OCI-LY3 (cell line): ENCODE data around the gene OGG1.

Source experiments
- H2AFZ ChIP-seq: fragments of 200-600, 300-600 bp; shearing (Covaris generic); 2 replicates; pipeline ENCODE4 v1.6.0; 2014; ENCODE audit warnings: antibody characterized with exemption, low read depth, low read length
- H3K27ac ChIP-seq: fragments of 200-600, 300-600 bp; sonication (generic); 2 replicates; pipeline ENCODE4 v1.5.1; 2014; ENCODE audit warnings: mild to moderate bottlenecking, low read length, moderate library complexity, mixed read lengths
- H3K27me3 ChIP-seq: fragments of 200-600, 300-600 bp; sonication (generic); 2 replicates; pipeline ENCODE4 v1.6.1; 2014; ENCODE audit warnings: low read depth, low read length, mixed read lengths
- H3K36me3 ChIP-seq: fragments of 200-600, 300-600 bp; sonication (generic); replicated peaks from 2 replicates; pipeline ENCODE3; 2014; ENCODE audit warnings: low read depth, low read length, mixed read lengths
- H3K4me1 ChIP-seq: fragments of 300-600, 200-600 bp; sonication (generic); 2 replicates; pipeline ENCODE4 v1.6.1; 2014; ENCODE audit warnings: low read length, mixed read lengths
- H3K4me2 ChIP-seq: fragments of 200-600, 300-600 bp; sonication (generic); 2 replicates; pipeline ENCODE4 v1.6.1; 2014; ENCODE audit warnings: low read length, mixed read lengths
- H3K4me3 ChIP-seq: fragments of 300-600, 200-600 bp; sonication (generic); 2 replicates; pipeline ENCODE4 v1.5.1; 2014; ENCODE audit warnings: antibody characterized with exemption, mild to moderate bottlenecking, low read length, moderate library complexity
- H3K79me2 ChIP-seq: fragments of 300-600, 200-600 bp; shearing (Covaris generic); 2 replicates; pipeline ENCODE4 v1.6.1; 2014; ENCODE audit warnings: mild to moderate bottlenecking, low read length, mixed read lengths
- H3K9ac ChIP-seq: fragments of 300-600, 200-600 bp; shearing (Covaris generic); 2 replicates; pipeline ENCODE4 v1.6.0; 2014; ENCODE audit warnings: mild to moderate bottlenecking, low read length, moderate library complexity
- H3K9me3 ChIP-seq: fragments of 200-600, 300-600 bp; shearing (Covaris generic); 2 replicates; pipeline ENCODE4 v1.6.1; 2014; ENCODE audit warnings: low read length, mixed read lengths; ENCODE audit not compliant: insufficient read depth
- H4K20me1 ChIP-seq: fragments of 200-600, 300-600 bp; sonication (generic); 2 replicates; pipeline ENCODE4 v1.6.1; 2016; ENCODE audit warnings: low read length, mixed read lengths; ENCODE audit not compliant: insufficient read depth
- CTCF ChIP-seq: fragments of 200-600, 300-600 bp; sonication (generic); IDR thresholded peaks from 2 replicates; pipeline ENCODE4 v1.5.1; 2014; ENCODE audit warnings: antibody characterized with exemption, low read length, low read depth
- EZH2phosphoT487 ChIP-seq: fragments of 200-600 bp; shearing (Covaris generic); IDR thresholded peaks from 2 replicates; pipeline ENCODE4 v1.6.1; 2018; ENCODE audit warnings: antibody characterized with exemption, mixed run types, low read depth

OGG1 gene

GRCh38 chr3:9781978-9782603, 32.3 kb downstream of the OGG1 start:
- no peaks in the 10 kb centered on the region for H3K79me2 ChIP-seq
- H3K36me3 ChIP-seq, result peaks cover 44% of the 10 kb centered on the region
- peaks cover 11% of the 10 kb centered on the region for H3K4me1 ChIP-seq
- no peaks in the 10 kb centered on the region for H3K27me3 ChIP-seq
- no peak overlapping the region for H2AFZ ChIP-seq
- no peak overlapping the region for H3K27ac ChIP-seq
- no peaks in the 10 kb centered on the region for H4K20me1 ChIP-seq
- no peak overlapping the region for H3K4me2 ChIP-seq
- no peak for TF ChIP-seq EZH2phosphoT487
- TF ChIP-seq CTCF, result no peak
- no peak overlapping the region for H3K9ac ChIP-seq
- H3K9me3 ChIP-seq, result no peaks in the 10 kb centered on the region
- no peak overlapping the region for H3K4me3 ChIP-seq

- H3K9ac ChIP-seq, result no peak overlapping the region
- peaks cover 51% of the 10 kb centered on the region for H3K36me3 ChIP-seq
- no peak overlapping the region for H2AFZ ChIP-seq
- H4K20me1 ChIP-seq, result no peaks in the 10 kb centered on the region
- no peaks in the 10 kb centered on the region for H3K79me2 ChIP-seq
- no peaks in the 10 kb centered on the region for H3K9me3 ChIP-seq
- H3K27me3 ChIP-seq, result no peaks in the 10 kb centered on the region
- H3K4me3 ChIP-seq, result no peak overlapping the region
- peaks cover 15% of the 10 kb centered on the region for H3K4me1 ChIP-seq
- no peak for TF ChIP-seq EZH2phosphoT487
- TF ChIP-seq CTCF, result peak; percentile 30; the same call in 1 of the 2 replicates
- no peak overlapping the region for H3K27ac ChIP-seq
- H3K4me2 ChIP-seq, result no peak overlapping the region
Observed at GRCh38 chr3:9782770-9783169, 33.0 kb downstream of the OGG1 start.

GRCh38 chr3:9783954-9784353, 34.2 kb downstream of the OGG1 start:
- Histone ChIP-seq H3K4me1 (peaks cover 17% of the 10 kb centered on the region), H3K27me3 (no peaks in the 10 kb centered on the region), H3K9ac (no peak overlapping the region), H3K4me3 (no peak overlapping the region), H3K27ac (no peak overlapping the region), H3K79me2 (no peaks in the 10 kb centered on the region), H2AFZ (no peak overlapping the region), H3K36me3 (peaks cover 52% of the 10 kb centered on the region), H3K4me2 (no peak overlapping the region), H3K9me3 (no peaks in the 10 kb centered on the region), H4K20me1 (no peaks in the 10 kb centered on the region)
- no peak for TF ChIP-seq CTCF
- TF ChIP-seq EZH2phosphoT487, result no peak

GRCh38 chr3:9784965-9785364, 35.2 kb downstream of the OGG1 start:
- H3K27me3 ChIP-seq, result no peaks in the 10 kb centered on the region
- no peaks in the 10 kb centered on the region for H4K20me1 ChIP-seq
- H3K9ac ChIP-seq, result no peak overlapping the region
- no peak overlapping the region for H2AFZ ChIP-seq
- H3K9me3 ChIP-seq, result no peaks in the 10 kb centered on the region
- H3K4me3 ChIP-seq, result no peak overlapping the region
- peaks cover 55% of the 10 kb centered on the region for H3K36me3 ChIP-seq
- H3K4me2 ChIP-seq, result no peak overlapping the region
- H3K27ac ChIP-seq, result no peak overlapping the region
- TF ChIP-seq CTCF, result no peak
- no peak for TF ChIP-seq EZH2phosphoT487
- H3K79me2 ChIP-seq, result no peaks in the 10 kb centered on the region
- peaks cover 12% of the 10 kb centered on the region for H3K4me1 ChIP-seq
